ENCODE measurements around the gene COL20A1.
"Not testable (repeated sequence)": the region's sequence is repeated elsewhere in the genome, so short reads cannot be mapped to it uniquely, and the experiment has no call there.

- TF ChIP-seq, protein P1, sequence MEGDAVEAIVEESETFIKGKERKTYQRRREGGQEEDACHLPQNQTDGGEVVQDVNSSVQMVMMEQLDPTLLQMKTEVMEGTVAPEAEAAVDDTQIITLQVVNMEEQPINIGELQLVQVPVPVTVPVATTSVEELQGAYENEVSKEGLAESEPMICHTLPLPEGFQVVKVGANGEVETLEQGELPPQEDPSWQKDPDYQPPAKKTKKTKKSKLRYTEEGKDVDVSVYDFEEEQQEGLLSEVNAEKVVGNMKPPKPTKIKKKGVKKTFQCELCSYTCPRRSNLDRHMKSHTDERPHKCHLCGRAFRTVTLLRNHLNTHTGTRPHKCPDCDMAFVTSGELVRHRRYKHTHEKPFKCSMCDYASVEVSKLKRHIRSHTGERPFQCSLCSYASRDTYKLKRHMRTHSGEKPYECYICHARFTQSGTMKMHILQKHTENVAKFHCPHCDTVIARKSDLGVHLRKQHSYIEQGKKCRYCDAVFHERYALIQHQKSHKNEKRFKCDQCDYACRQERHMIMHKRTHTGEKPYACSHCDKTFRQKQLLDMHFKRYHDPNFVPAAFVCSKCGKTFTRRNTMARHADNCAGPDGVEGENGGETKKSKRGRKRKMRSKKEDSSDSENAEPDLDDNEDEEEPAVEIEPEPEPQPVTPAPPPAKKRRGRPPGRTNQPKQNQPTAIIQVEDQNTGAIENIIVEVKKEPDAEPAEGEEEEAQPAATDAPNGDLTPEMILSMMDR (IDR thresholded peaks at IDR 0.05): not testable (repeated sequence)
- TF ChIP-seq ZFX (IDR thresholded peaks at IDR 0.05; ENCODE audit: borderline replicate concordance): not testable (repeated sequence)
Measured at GRCh38 chr20:63335060-63335459, 42.1 kb downstream of the COL20A1 start.

Measured in 22Rv1 (cell line).